Neural cell (in vitro differentiated cells): ENCODE results near the gene ARID1B. TPM values are rescaled to one million over a fixed set of nuclear protein-coding genes. Genes with fewer than 3 reads are reported as not detected.

Source experiments
- H2AFZ ChIP-seq: fragments of 200-600, 300-800 bp; sonication (generic), shearing (Covaris generic); 2 replicates; pipeline ENCODE4 v1.6.0; 2014; ENCODE audit warnings: low read depth, mild to moderate bottlenecking, antibody characterized with exemption, low read length, moderate library complexity
- H3F3A ChIP-seq: fragments of 200-600 bp; shearing (Covaris generic); 2 replicates; pipeline ENCODE4 v1.6.1; 2016; ENCODE audit warnings: mild to moderate bottlenecking, moderate library complexity, mixed read lengths, antibody characterized with exemption, low read length; ENCODE audit not compliant: insufficient read depth, poor library complexity, severe bottlenecking
- H3K27ac ChIP-seq: fragments of 200-600, 300-800 bp; sonication (generic), shearing (Covaris generic); 2 replicates; pipeline ENCODE4 v1.5.1; 2014; ENCODE audit warnings: mild to moderate bottlenecking, low read length, moderate library complexity
- H3K27me3 ChIP-seq: fragments of 300-800, 200-600 bp; sonication (generic), shearing (Covaris generic); 2 replicates; pipeline ENCODE4 v1.6.0; 2014; ENCODE audit warnings: mild to moderate bottlenecking, low read depth, low read length, moderate library complexity; ENCODE audit not compliant: insufficient read depth
- H3K36me3 ChIP-seq: fragments of 300-800, 200-600 bp; sonication (generic), shearing (Covaris generic); 2 replicates; pipeline ENCODE4 v1.5.1; 2014; ENCODE audit warnings: mild to moderate bottlenecking, antibody characterized with exemption, low read length, moderate library complexity; ENCODE audit not compliant: insufficient read depth
- H3K4me2 ChIP-seq: fragments of 300-800, 200-600 bp; sonication (generic), shearing (Covaris generic); 2 replicates; pipeline ENCODE4 v1.6.0; 2014; ENCODE audit warnings: mild to moderate bottlenecking, low read length
- H3K4me3 ChIP-seq: fragments of 300-800, 200-600 bp; sonication (generic), shearing (Covaris generic); 2 replicates; pipeline ENCODE4 v1.5.1; 2014; ENCODE audit warnings: mild to moderate bottlenecking, low read length, moderate library complexity
- H3K79me2 ChIP-seq: fragments of 200-600 bp; shearing (Covaris generic); replicated peaks from 2 replicates; pipeline ENCODE4 v1.6.0; 2014; ENCODE audit warnings: mild to moderate bottlenecking, low read length, moderate library complexity; ENCODE audit not compliant: insufficient read depth
- H3K9ac ChIP-seq: fragments of 300-800, 200-600 bp; sonication (generic), shearing (Covaris generic); 2 replicates; pipeline ENCODE4 v1.6.1; 2016; ENCODE audit warnings: mild to moderate bottlenecking, low read length, mixed read lengths
- H3K9me2 ChIP-seq: fragments of 200-600 bp; shearing (Covaris generic); 2 replicates; pipeline ENCODE4 v1.6.1; 2016; ENCODE audit warnings: mild to moderate bottlenecking, low read length, mixed read lengths; ENCODE audit not compliant: insufficient read depth
- H3K9me3 ChIP-seq: fragments of 200-600, 300-800 bp; sonication (generic), shearing (Covaris generic); 2 replicates; pipeline ENCODE4 v1.6.1; 2016; ENCODE audit warnings: mild to moderate bottlenecking, mixed run types, low read length, moderate library complexity, mixed read lengths
- H4K20me1 ChIP-seq: fragments of 200-600 bp; shearing (Covaris generic); 2 replicates; pipeline ENCODE4 v1.6.1; 2016; ENCODE audit warnings: mild to moderate bottlenecking, mixed run types; ENCODE audit not compliant: insufficient read depth
- CTCF ChIP-seq: fragments of 450-650 bp; IDR thresholded peaks from 2 replicates; pipeline ENCODE4 v1.5.1; 2014; ENCODE audit warnings: antibody characterized with exemption, mild to moderate bottlenecking, moderate library complexity; ENCODE audit not compliant: poor library complexity, severe bottlenecking
- EP300 ChIP-seq: fragments of 450-650 bp; conservative IDR thresholded peaks from 2 replicates; pipeline ENCODE4 v1.6.1; 2014; ENCODE audit warnings: antibody characterized with exemption, mild to moderate bottlenecking, moderate library complexity; ENCODE audit not compliant: poor library complexity, severe bottlenecking
- EZH2 ChIP-seq: fragments of 200-600, 300-800 bp; shearing (Covaris generic), sonication (generic); IDR thresholded peaks from 2 replicates; pipeline ENCODE4 v1.6.1; 2014; ENCODE audit warnings: antibody characterized with exemption, low read length, borderline replicate concordance, mild to moderate bottlenecking; ENCODE audit not compliant: insufficient read depth, poor library complexity, severe bottlenecking
- MXI1 ChIP-seq: fragments of 450-650 bp; conservative IDR thresholded peaks from 2 replicates; pipeline ENCODE4 v1.6.1; 2014; ENCODE audit warnings: antibody characterized with exemption, mild to moderate bottlenecking; ENCODE audit not compliant: poor library complexity, severe bottlenecking
- POLR2AphosphoS5 ChIP-seq: IDR thresholded peaks from 2 replicates; pipeline ENCODE4 v1.6.1; 2012
- RAD21 ChIP-seq: fragments of 450-650 bp; conservative IDR thresholded peaks from 2 replicates; pipeline ENCODE4 v1.6.1; 2014; ENCODE audit warnings: antibody characterized with exemption, mild to moderate bottlenecking, moderate library complexity
- SMC3 ChIP-seq: fragments of 450-650 bp; conservative IDR thresholded peaks from 2 replicates; pipeline ENCODE4 v1.6.1; 2014; ENCODE audit warnings: antibody characterized with exemption, mild to moderate bottlenecking, moderate library complexity; ENCODE audit not compliant: poor library complexity
- TAF1 ChIP-seq: IDR thresholded peaks from 2 replicates; pipeline ENCODE4 v1.6.1; 2012; ENCODE audit warnings: low read depth
- polyA plus RNA-seq: library from polyadenylated mRNA; depleted of rRNA; stranded (reverse); fragments of >200 nt; gene quantifications from 2 replicates; pipeline ENCODE4 v1.2.3, GENCODE V29; 2014
- TF ChIP-seq, protein P1 (sequence below): IDR thresholded peaks from 2 replicates; pipeline ENCODE4 v1.6.1; 2012; ENCODE audit warnings: borderline replicate concordance

ARID1B gene
- polyA plus RNA-seq, 1 donor from 2014 or later, result 35.0 TPM

DNA sequence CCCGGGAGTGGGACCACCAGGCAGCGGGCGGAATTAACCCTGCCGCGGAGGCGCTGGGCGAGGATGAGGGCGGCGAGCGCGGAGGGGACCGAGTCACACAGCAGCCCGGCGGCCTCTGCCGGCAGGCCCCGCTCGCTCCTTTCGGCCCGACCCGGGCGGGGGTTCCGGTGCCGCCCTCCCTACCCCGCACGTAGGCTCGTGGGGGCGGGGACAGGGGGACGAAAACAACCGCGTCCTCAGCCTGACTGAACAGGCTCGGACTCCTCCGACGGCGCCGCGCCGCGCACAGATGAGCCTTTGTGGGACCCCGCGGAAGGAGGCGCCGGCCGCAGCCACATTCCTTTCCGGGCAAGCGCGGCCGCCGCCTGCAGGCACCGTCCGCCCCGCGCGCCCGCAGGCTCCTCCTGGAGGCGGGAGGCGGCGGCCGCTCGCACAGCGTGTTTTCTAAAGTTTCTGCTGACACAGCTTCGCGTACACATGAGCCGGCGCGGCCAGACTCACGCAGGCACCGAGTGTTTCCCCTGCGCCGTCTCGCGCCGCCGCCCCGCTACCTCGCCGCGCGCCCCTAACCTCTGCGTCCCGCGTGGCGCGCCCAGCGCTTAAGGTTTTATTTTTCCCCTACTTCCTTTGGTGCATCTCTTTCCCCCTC lies 244.3 kb downstream of the ARID1B start:
- H3K79me2 ChIP-seq, result peaks cover 49% of the 10 kb centered on the region
- H3K27me3 ChIP-seq, result no peaks in the 10 kb centered on the region
- peaks cover 4% of the 10 kb centered on the region for H3F3A ChIP-seq

GRCh38 chr6:157021993-157022740 lies 245.0 kb downstream of the ARID1B start:
- no peaks in the 10 kb centered on the region for H3K9me3 ChIP-seq
- peaks cover 50% of the 10 kb centered on the region for H3K79me2 ChIP-seq
- H3K9me2 ChIP-seq, result no peaks in the 10 kb centered on the region
- H3K36me3 ChIP-seq, result no peaks in the 10 kb centered on the region
- H3F3A ChIP-seq, result peaks cover 4% of the 10 kb centered on the region
- no peaks in the 10 kb centered on the region for H3K27me3 ChIP-seq
- H3K9ac ChIP-seq, result peak overlapping the region; percentile 80
- TF ChIP-seq POLR2AphosphoS5 (peak; percentile 11), MXI1 (peak; percentile 71), CTCF (no peak), RAD21 (no peak)
- TF ChIP-seq, protein P1, sequence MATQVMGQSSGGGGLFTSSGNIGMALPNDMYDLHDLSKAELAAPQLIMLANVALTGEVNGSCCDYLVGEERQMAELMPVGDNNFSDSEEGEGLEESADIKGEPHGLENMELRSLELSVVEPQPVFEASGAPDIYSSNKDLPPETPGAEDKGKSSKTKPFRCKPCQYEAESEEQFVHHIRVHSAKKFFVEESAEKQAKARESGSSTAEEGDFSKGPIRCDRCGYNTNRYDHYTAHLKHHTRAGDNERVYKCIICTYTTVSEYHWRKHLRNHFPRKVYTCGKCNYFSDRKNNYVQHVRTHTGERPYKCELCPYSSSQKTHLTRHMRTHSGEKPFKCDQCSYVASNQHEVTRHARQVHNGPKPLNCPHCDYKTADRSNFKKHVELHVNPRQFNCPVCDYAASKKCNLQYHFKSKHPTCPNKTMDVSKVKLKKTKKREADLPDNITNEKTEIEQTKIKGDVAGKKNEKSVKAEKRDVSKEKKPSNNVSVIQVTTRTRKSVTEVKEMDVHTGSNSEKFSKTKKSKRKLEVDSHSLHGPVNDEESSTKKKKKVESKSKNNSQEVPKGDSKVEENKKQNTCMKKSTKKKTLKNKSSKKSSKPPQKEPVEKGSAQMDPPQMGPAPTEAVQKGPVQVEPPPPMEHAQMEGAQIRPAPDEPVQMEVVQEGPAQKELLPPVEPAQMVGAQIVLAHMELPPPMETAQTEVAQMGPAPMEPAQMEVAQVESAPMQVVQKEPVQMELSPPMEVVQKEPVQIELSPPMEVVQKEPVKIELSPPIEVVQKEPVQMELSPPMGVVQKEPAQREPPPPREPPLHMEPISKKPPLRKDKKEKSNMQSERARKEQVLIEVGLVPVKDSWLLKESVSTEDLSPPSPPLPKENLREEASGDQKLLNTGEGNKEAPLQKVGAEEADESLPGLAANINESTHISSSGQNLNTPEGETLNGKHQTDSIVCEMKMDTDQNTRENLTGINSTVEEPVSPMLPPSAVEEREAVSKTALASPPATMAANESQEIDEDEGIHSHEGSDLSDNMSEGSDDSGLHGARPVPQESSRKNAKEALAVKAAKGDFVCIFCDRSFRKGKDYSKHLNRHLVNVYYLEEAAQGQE, result peak; percentile 58
- H2AFZ ChIP-seq, result no peak overlapping the region
- peak overlapping the region; percentile 81 for H3K27ac ChIP-seq
- no peaks in the 10 kb centered on the region for H4K20me1 ChIP-seq
- H3K4me3 ChIP-seq, result peak overlapping the region; percentile 85
- H3K4me2 ChIP-seq, result peak overlapping the region; percentile 89

More for the DNA sequence above, 244.3 kb downstream of the ARID1B start:
- H3K27ac ChIP-seq, result peak overlapping the region; percentile 81
- peak overlapping the region; percentile 80 for H3K9ac ChIP-seq
- H3K4me3 ChIP-seq, result peak overlapping the region; percentile 85
- H3K4me2 ChIP-seq, result peak overlapping the region; percentile 81
- no peaks in the 10 kb centered on the region for H3K36me3 ChIP-seq
- H4K20me1 ChIP-seq, result no peaks in the 10 kb centered on the region
- peak overlapping the region; percentile 21 for H2AFZ ChIP-seq
- no peaks in the 10 kb centered on the region for H3K9me3 ChIP-seq
- H3K9me2 ChIP-seq, result no peaks in the 10 kb centered on the region
- peak; percentile 94 for TF ChIP-seq MXI1
- TF ChIP-seq, protein P1, result peak; percentile 21
- peak; percentile 49 for TF ChIP-seq POLR2AphosphoS5
- TF ChIP-seq TAF1, result peak; percentile 55
- TF ChIP-seq CTCF, result peak; percentile 70
- peak; percentile 74 for TF ChIP-seq SMC3
- peak; percentile 71 for TF ChIP-seq RAD21
- peak; percentile 49 for TF ChIP-seq EP300
- no peak for TF ChIP-seq EZH2
